K562 (cell line): ENCODE data around the gene PMVK. TPM values are rescaled to one million over a fixed set of nuclear protein-coding genes. Genes with fewer than 3 reads are reported as not detected.

Experiments
- ATAC-seq: fragments of 200-7000 bp; cut with Tn5 transposase; 3 replicates; pipeline ENCODE4 v1.9.1; 2020; ENCODE audit warnings: moderate library complexity
- BruUV-seq: library from RNA; stranded (reverse); fragments of 400-500 nt; replicated peaks from 2 replicates; lab custom pipeline; 2021; lab: Mats Ljungman, UMichigan
- CTCF ChIA-PET: fragments of 300-600 bp; formaldehyde crosslinking; extraction: SDS; loops from one replicate; lab custom pipeline; 2021; ENCODE audit warnings: low intra/inter-chr PET ratio; lab: Yijun Ruan, JAX
- POLR2A ChIA-PET: fragments of 300-600, 350-650 bp; sonication (Branson Sonifier 250); formaldehyde crosslinking; extraction: SDS; loops from one replicate; lab custom pipeline; 2021; ENCODE audit warnings: antibody characterized with exemption, inconsistent platforms; lab: Yijun Ruan, JAX
- DNase-seq, 4 experiments: peaks; one replicate each; pipeline versions ENCODE4 v3.0.0 to v3.0.0-alpha.2; 2011 to 2018; ENCODE audit warnings: low spot score in 3 of 4, mixed read lengths in 3 of 4; ENCODE audit errors: extremely low read depth in 1 of 4
- FAIRE-seq: peaks from 2 replicates; lab custom pipeline; 2011; peaks lifted over from hg19 to GRCh38; lab: Jason Lieb, UNC
- H2AFZ ChIP-seq: 2 replicates; pipeline ENCODE4 v1.6.0; 2011; ENCODE audit warnings: low read depth, low read length, control low read depth, inconsistent platforms
- H3K27ac ChIP-seq: fragments of 200-600 bp; 3 replicates; pipeline ENCODE4 v1.8.0; 2011; ENCODE audit warnings: low read depth, mild to moderate bottlenecking, control low read depth, inconsistent platforms, low read length, moderate library complexity, mixed read lengths; ENCODE audit errors: extremely low read depth
- H3K27me3 ChIP-seq, 2 experiments: fragments of 300-600 bp in 1 of 2; 2 replicates in 1 of 2; 3 replicates in 1 of 2; pipeline versions ENCODE4 v1.6.0 to v1.8.0; 2011; ENCODE audit warnings: inconsistent platforms in 2 of 2, low read length in 2 of 2, mild to moderate bottlenecking in 1 of 2, mixed read lengths in 1 of 2, moderate library complexity in 1 of 2; ENCODE audit not compliant: control insufficient read depth in 2 of 2, insufficient read depth in 2 of 2
- H3K36me3 ChIP-seq: fragments of 300-600 bp; 3 replicates; pipeline ENCODE4 v1.8.0; 2011; ENCODE audit warnings: mild to moderate bottlenecking, low read length, inconsistent platforms; ENCODE audit not compliant: control insufficient read depth, insufficient read depth
- H3K4me1 ChIP-seq, 2 experiments: fragments of 200-600 bp in 1 of 2; replicated peaks in 1 of 2; 2 replicates in 1 of 2; 3 replicates in 1 of 2; pipeline versions ENCODE4 v1.5.1 to v1.8.0; 2011; ENCODE audit warnings: inconsistent platforms in 2 of 2, low read length in 2 of 2, mild to moderate bottlenecking in 1 of 2, mixed read lengths in 1 of 2, moderate library complexity in 1 of 2; ENCODE audit not compliant: control insufficient read depth in 2 of 2, insufficient read depth in 2 of 2
- H3K4me2 ChIP-seq: 2 replicates; pipeline ENCODE4 v1.6.1; 2011; ENCODE audit warnings: low read length, control low read depth, inconsistent platforms, mixed read lengths; ENCODE audit not compliant: insufficient read depth
- H3K4me3 ChIP-seq: fragments of 200-600 bp; sonication (generic), shearing (Covaris generic); 2 replicates; pipeline ENCODE4 v1.5.1; 2016; ENCODE audit warnings: control low read depth, inconsistent platforms
- H3K79me2 ChIP-seq: fragments of 200-600 bp; 3 replicates; pipeline ENCODE4 v1.8.0; 2011; ENCODE audit warnings: low read length, inconsistent platforms; ENCODE audit not compliant: control insufficient read depth, insufficient read depth
- H3K9ac ChIP-seq, 2 experiments: 2 replicates each; pipeline versions ENCODE4 v1.6.0 to v1.6.1; 2011; ENCODE audit warnings: low read depth in 2 of 2, low read length in 2 of 2, control low read depth in 1 of 2, inconsistent platforms in 1 of 2, mild to moderate bottlenecking in 1 of 2, mixed read lengths in 1 of 2; ENCODE audit not compliant: insufficient read depth in 1 of 2
- H3K9me1 ChIP-seq: one replicate; pipeline ENCODE4 v1.6.0; 2011; ENCODE audit warnings: inconsistent platforms, mild to moderate bottlenecking, low read length, moderate library complexity; ENCODE audit not compliant: control insufficient read depth, insufficient read depth
- H3K9me3 ChIP-seq: replicated peaks from 2 replicates; pipeline ENCODE4 v1.5.1; 2011; ENCODE audit warnings: low read depth, low read length, inconsistent platforms; ENCODE audit not compliant: control insufficient read depth, insufficient read depth
- H4K20me1 ChIP-seq: replicated peaks from 2 replicates; pipeline ENCODE4 v1.6.1; 2011; ENCODE audit warnings: low read length, inconsistent platforms, mixed read lengths; ENCODE audit not compliant: control insufficient read depth, insufficient read depth
- CREM ChIP-seq: IDR thresholded peaks from 2 replicates; pipeline ENCODE4 v1.6.1; 2014; ENCODE audit warnings: antibody characterized with exemption, low read depth
- MCM7 ChIP-seq, 2 experiments: fragments of 450-650 bp; IDR thresholded peaks; 2 replicates each; pipeline ENCODE4 v1.6.1; 2016 to 2018
- SREBF2 ChIP-seq: sonication (generic); formaldehyde crosslinking; IDR thresholded peaks from 2 replicates; pipeline ENCODE4 v1.4.0; 2020; ENCODE audit warnings: mild to moderate bottlenecking, missing genetic modification reagents
- ZFP1 ChIP-seq: fragments of 450-650 bp; formaldehyde crosslinking; IDR thresholded peaks from 2 replicates; pipeline ENCODE4 v1.4.0; 2020; ENCODE audit warnings: mild to moderate bottlenecking, mixed read lengths
- ZNF212 ChIP-seq: fragments of 450-650 bp; formaldehyde crosslinking; IDR thresholded peaks from 2 replicates; pipeline ENCODE4 v1.4.0; 2020; ENCODE audit warnings: mild to moderate bottlenecking
- WGBS: fragments of 100-300 bp; shearing (Covaris generic); methylation state at CpG from one replicate; pipeline ENCODE4 v1.1.6; 2016; ENCODE audit warnings: low coverage, mixed read lengths; ENCODE audit not compliant: insufficient coverage; ENCODE audit errors: missing lambda C conversion rate; 5-methylcytosine and 5-hydroxymethylcytosine counted together
- in situ Hi-C: fragments of 300-500 bp; cut with MboI; formaldehyde crosslinking; loops from 4 replicates; pipeline ENCODE4 v1.15.0; 2018; ENCODE audit warnings: inconsistent platforms, mixed read lengths
- intact Hi-C: fragments of 100-400 bp; cut with micrococcal nuclease; formaldehyde crosslinking; loops from 2 replicates; pipeline ENCODE4 v1.14.2; 2022
- polyA plus RNA-seq, 8 experiments: library from polyadenylated mRNA; depleted of rRNA in 4 of 8; stranded (reverse) in 5 of 8; unstranded in 3 of 8; fragments of >200 nt; fragmentation: Nextera tagmentation in 2 of 8; fragmentation: Illumina TruSeq in 1 of 8; extraction: Ambion mirVana in 2 of 8; extraction: Trizol in 1 of 8; gene quantifications; 2 replicates each; pipeline versions ENCODE4 v1.2.1 to v1.2.3, GENCODE V29; 2011 to 2014; ENCODE audit warnings: inconsistent platforms in 1 of 8, missing spikeins in 1 of 8
- total RNA-seq, 7 experiments: library from RNA; depleted of rRNA in 6 of 7; stranded (reverse); fragments of >200 nt in 6 of 7; fragmentation: Illumina TruSeq in 2 of 7; extraction: Trizol in 2 of 7; gene quantifications; 2 replicates each; pipeline versions ENCODE4 v1.2.1 to v1.2.3, GENCODE V29; 2011 to 2021; ENCODE audit warnings: low replicate concordance in 1 of 7
- TF ChIP-seq, protein P1 (sequence below): fragments of 450-650 bp; IDR thresholded peaks from 2 replicates; pipeline ENCODE4 v1.6.1; 2016; ENCODE audit warnings: low read depth

Gene PMVK
- total and polyA plus RNA-seq, 9 of the 15 experiments (the other 6 are each of a cell fraction or from before 2014, with no cell fraction given) = 1.1 to 15.3 (median 6.3) TPM

DNA sequence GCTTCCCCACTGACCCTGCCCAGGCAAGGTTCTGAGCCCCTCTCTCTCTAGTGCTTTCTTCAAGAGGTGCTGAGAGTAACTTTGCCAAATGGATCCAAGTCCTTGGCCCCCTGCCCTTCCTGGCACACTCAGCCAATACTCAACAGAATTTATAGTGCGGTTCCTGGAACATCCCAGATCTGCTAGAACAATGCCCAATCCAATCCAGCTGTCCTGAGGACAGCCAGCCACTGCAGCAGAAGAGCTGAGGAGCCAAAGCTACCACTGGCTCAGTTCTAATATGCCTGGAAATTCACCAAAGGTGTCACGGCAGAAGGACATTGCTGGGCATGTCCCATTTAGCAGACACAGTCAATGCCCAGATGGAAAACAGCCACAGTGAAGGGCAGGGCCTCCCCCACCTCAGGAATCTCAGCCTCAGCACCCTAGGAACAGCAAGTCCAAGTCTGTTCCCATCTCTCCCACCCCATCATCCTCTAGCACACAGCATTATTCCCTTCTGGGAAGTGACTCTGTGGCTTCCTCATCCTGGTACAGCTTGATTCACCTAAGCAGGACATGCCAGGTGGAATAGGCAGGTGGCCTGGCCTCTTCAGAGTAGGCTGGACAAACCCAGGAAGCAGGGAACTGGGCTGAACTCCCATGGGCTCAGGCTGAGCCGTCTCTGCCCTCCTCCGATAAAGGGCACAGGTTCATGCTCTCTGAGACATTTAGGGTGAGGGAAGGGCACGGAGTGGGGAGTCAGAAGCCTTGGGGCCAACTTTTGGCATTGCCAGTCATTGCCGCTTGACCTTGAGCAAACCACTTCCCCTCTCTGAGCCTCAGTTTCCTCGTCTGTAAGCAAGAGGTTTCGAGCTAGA is 24.6 kb downstream of the PMVK start:
- POLR2A ChIA-PET = interaction anchor here (1.6 kb wide), 1 partner anchor 31 kb away, joined by 3 read pairs; no protein-coding TSS in a partner anchor
- CTCF ChIA-PET = no interaction called here
- Histone ChIP-seq H3K9ac (no peak overlapping the region), H3K4me3 (no peak overlapping the region), H3K9me3 (peaks cover 4% of the 10 kb centered on the region), H4K20me1 (no peaks in the 10 kb centered on the region), H3K4me1 (no peaks in the 10 kb centered on the region; a peak in 2 of 5 replicates), H3K27ac (no peak overlapping the region), H2AFZ (no peak overlapping the region), H3K27me3 (no peaks in the 10 kb centered on the region; a peak in 2 of 5 replicates), H3K36me3 (no peaks in the 10 kb centered on the region), H3K9me1 (no peaks in the 10 kb centered on the region), H3K4me2 (no peak overlapping the region), H3K79me2 (no peaks in the 10 kb centered on the region)
- ATAC-seq (no peak), FAIRE-seq (no peak), DNase-seq (no peak)
- in situ Hi-C loops = no loop called here
- no peak for TF ChIP-seq CREM
- TF ChIP-seq, protein P1, sequence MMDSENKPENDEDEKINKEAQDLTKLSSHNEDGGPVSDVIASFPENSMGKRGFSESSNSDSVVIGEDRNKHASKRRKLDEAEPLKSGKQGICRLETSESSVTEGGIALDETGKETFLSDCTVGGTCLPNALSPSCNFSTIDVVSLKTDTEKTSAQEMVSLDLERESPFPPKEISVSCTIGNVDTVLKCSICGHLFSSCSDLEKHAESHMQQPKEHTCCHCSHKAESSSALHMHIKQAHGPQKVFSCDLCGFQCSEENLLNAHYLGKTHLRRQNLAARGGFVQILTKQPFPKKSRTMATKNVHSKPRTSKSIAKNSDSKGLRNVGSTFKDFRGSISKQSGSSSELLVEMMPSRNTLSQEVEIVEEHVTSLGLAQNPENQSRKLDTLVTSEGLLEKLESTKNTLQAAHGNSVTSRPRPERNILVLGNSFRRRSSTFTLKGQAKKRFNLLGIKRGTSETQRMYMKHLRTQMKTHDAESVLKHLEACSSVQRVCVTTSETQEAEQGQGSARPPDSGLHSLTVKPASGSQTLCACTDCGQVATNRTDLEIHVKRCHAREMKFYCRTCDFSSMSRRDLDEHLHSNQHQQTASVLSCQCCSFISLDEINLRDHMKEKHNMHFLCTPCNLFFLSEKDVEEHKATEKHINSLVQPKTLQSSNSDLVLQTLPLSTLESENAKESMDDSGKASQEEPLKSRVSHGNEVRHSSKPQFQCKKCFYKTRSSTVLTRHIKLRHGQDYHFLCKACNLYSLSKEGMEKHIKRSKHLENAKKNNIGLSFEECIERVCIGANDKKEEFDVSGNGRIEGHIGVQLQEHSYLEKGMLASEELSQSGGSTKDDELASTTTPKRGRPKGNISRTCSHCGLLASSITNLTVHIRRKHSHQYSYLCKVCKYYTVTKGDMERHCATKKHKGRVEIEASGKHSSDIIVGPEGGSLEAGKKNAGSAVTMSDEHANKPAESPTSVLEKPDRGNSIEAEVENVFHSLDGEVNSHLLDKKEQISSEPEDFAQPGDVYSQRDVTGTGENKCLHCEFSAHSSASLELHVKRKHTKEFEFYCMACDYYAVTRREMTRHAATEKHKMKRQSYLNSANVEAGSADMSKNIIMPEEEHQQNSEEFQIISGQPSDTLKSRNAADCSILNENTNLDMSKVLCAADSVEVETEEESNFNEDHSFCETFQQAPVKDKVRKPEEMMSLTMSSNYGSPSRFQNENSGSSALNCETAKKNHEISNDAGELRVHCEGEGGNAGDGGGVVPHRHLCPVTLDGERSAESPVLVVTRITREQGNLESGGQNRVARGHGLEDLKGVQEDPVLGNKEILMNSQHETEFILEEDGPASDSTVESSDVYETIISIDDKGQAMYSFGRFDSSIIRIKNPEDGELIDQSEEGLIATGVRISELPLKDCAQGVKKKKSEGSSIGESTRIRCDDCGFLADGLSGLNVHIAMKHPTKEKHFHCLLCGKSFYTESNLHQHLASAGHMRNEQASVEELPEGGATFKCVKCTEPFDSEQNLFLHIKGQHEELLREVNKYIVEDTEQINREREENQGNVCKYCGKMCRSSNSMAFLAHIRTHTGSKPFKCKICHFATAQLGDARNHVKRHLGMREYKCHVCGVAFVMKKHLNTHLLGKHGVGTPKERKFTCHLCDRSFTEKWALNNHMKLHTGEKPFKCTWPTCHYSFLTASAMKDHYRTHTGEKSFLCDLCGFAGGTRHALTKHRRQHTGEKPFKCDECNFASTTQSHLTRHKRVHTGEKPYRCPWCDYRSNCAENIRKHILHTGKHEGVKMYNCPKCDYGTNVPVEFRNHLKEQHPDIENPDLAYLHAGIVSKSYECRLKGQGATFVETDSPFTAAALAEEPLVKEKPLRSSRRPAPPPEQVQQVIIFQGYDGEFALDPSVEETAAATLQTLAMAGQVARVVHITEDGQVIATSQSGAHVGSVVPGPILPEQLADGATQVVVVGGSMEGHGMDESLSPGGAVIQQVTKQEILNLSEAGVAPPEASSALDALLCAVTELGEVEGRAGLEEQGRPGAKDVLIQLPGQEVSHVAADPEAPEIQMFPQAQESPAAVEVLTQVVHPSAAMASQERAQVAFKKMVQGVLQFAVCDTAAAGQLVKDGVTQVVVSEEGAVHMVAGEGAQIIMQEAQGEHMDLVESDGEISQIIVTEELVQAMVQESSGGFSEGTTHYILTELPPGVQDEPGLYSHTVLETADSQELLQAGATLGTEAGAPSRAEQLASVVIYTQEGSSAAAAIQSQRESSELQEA = no peak
- TF ChIP-seq MCM7 (IDR thresholded peaks at IDR 0.05) = no peak
- no peak for TF ChIP-seq ZNF212
- no peak for TF ChIP-seq SREBF2 (CRISPR knock-in tag)
- TF ChIP-seq ZFP1 (CRISPR knock-in tag) = no peak
- BruUV-seq = no TSS peak
- intact Hi-C loops = no loop called here
- WGBS = 13% methylated on average over 8 of the region's 8 CpGs
